Endothelial cell of umbilical vein (primary cell): Measurements from ENCODE around the gene SLC9A2. TPM values are rescaled to one million over a fixed set of nuclear protein-coding genes. Genes with fewer than 3 reads are reported as not detected.

Experiments
- BruUV-seq: library from RNA; stranded (reverse); fragments of 400-500 nt; replicated peaks from 2 replicates; lab custom pipeline; 2021; lab: Mats Ljungman, UMichigan
- CTCF ChIA-PET: fragments of 300-600, 350-600 bp; sonication (Branson Sonifier 250); formaldehyde crosslinking; loops from one replicate; lab custom pipeline; 2021; ENCODE audit warnings: antibody characterized with exemption, inconsistent platforms; lab: Charles Lee
- POLR2A ChIA-PET: fragments of 300-600, 350-600 bp; sonication (Branson Sonifier 250); formaldehyde crosslinking; loops from one replicate; lab custom pipeline; 2021; ENCODE audit warnings: antibody characterized with exemption, inconsistent platforms; lab: Charles Lee
- DNase-seq: peaks from one replicate; pipeline ENCODE4 v3.0.0-alpha.2; 2011; ENCODE audit warnings: low read depth, low spot score
- FAIRE-seq: peaks from 2 replicates; lab custom pipeline; 2011; peaks lifted over from hg19 to GRCh38; lab: Jason Lieb, UNC
- H2AFZ ChIP-seq: 2 replicates; pipeline ENCODE4 v1.6.0; 2012; ENCODE audit warnings: low read depth, low read length, control low read depth, inconsistent platforms
- H3K27ac ChIP-seq: 2 replicates; pipeline ENCODE4 v1.5.1; 2011; ENCODE audit warnings: low read depth, mild to moderate bottlenecking, control low read depth, low read length, moderate library complexity; ENCODE audit not compliant: insufficient read depth
- H3K27me3 ChIP-seq, 2 experiments: 2 replicates each; pipeline versions ENCODE4 v1.6.0 to v1.6.1; 2011; ENCODE audit warnings: low read length in 2 of 2, mixed read lengths in 1 of 2; ENCODE audit not compliant: control insufficient read depth in 2 of 2, insufficient read depth in 2 of 2
- H3K36me3 ChIP-seq, 2 experiments: 2 replicates in 1 of 2; 3 replicates in 1 of 2; pipeline ENCODE4 v1.5.1; 2011; ENCODE audit warnings: low read length in 2 of 2, mild to moderate bottlenecking in 1 of 2, moderate library complexity in 1 of 2; ENCODE audit not compliant: control insufficient read depth in 2 of 2, insufficient read depth in 2 of 2; ENCODE audit errors: extremely low read depth in 1 of 2
- H3K4me1 ChIP-seq: 3 replicates; pipeline ENCODE4 v1.5.1; 2011; ENCODE audit warnings: mild to moderate bottlenecking, low read length; ENCODE audit not compliant: control insufficient read depth, insufficient read depth; ENCODE audit errors: extremely low read depth
- H3K4me2 ChIP-seq: 2 replicates; pipeline ENCODE4 v1.6.1; 2011; ENCODE audit warnings: low read length, control low read depth, mixed read lengths; ENCODE audit not compliant: insufficient read depth
- H3K4me3 ChIP-seq, 3 experiments: fragments of 200-600 bp in 1 of 3; sonication (generic), shearing (Covaris generic) in 1 of 3; replicated peaks in 1 of 3; 2 replicates each; pipeline ENCODE4 v1.5.1; 2011 to 2016; ENCODE audit warnings: control low read depth in 3 of 3, low read length in 3 of 3, mild to moderate bottlenecking in 2 of 3, inconsistent platforms in 1 of 3, low read depth in 1 of 3, moderate library complexity in 1 of 3; ENCODE audit not compliant: insufficient read depth in 1 of 3
- H3K79me2 ChIP-seq: 2 replicates; pipeline ENCODE4 v1.6.0; 2012; ENCODE audit warnings: low read length, inconsistent platforms; ENCODE audit not compliant: control insufficient read depth, insufficient read depth
- H3K9ac ChIP-seq: replicated peaks from 2 replicates; pipeline ENCODE3; 2011; ENCODE audit warnings: low read length, control low read depth; ENCODE audit not compliant: insufficient read depth; ENCODE audit errors: extremely low read depth
- H3K9me1 ChIP-seq: replicated peaks from 3 replicates; pipeline ENCODE4 v1.6.0; 2011; ENCODE audit warnings: mild to moderate bottlenecking, low read length; ENCODE audit not compliant: control insufficient read depth, insufficient read depth; ENCODE audit errors: extremely low read depth
- H3K9me3 ChIP-seq: replicated peaks from 2 replicates; pipeline ENCODE4 v1.5.1; 2012; ENCODE audit warnings: low read length, inconsistent platforms; ENCODE audit not compliant: control insufficient read depth, insufficient read depth
- H4K20me1 ChIP-seq: replicated peaks from 2 replicates; pipeline ENCODE3; 2011; ENCODE audit warnings: mild to moderate bottlenecking, low read length; ENCODE audit not compliant: control insufficient read depth, insufficient read depth; ENCODE audit errors: extremely low read depth
- EZH2 ChIP-seq: IDR thresholded peaks from 2 replicates; pipeline ENCODE4 v1.6.1; 2012; ENCODE audit warnings: borderline replicate concordance, low read depth, mild to moderate bottlenecking, moderate library complexity, low read length, inconsistent platforms; ENCODE audit not compliant: severe bottlenecking
- POLR2AphosphoS5 ChIP-seq: IDR thresholded peaks from 2 replicates; pipeline ENCODE4 v1.6.1; 2012; ENCODE audit warnings: low read depth, mild to moderate bottlenecking, control low read depth, low read length, moderate library complexity; ENCODE audit not compliant: insufficient read depth
- dilution Hi-C: fragments of 300-500 bp; cut with MboI; formaldehyde crosslinking; loops from one replicate; pipeline ENCODE4 v1.15.0; 2019; ENCODE audit warnings: low sequenced_read_pairs; ENCODE audit not compliant: extremely low pct_ligation_motif_present
- intact Hi-C: fragments of 100-400 bp; cut with micrococcal nuclease; formaldehyde crosslinking; loops from one replicate; pipeline ENCODE4 v1.10.0; 2022
- polyA plus RNA-seq, 4 experiments: library from polyadenylated mRNA; depleted of rRNA in 3 of 4; stranded (reverse) in 3 of 4; unstranded in 1 of 4; fragments of >200 nt; gene quantifications; 2 replicates each; pipeline versions ENCODE4 v1.2.1 to v1.2.3, GENCODE V29; 2011 to 2012; ENCODE audit warnings: missing spikeins in 1 of 4
- total RNA-seq: library from RNA; stranded (reverse); gene quantifications from 2 replicates; pipeline ENCODE4 v1.2.3, GENCODE V29; 2021
- TF ChIP-seq, protein P1 (sequence below): IDR thresholded peaks from 2 replicates; pipeline ENCODE4 v1.6.1; 2011; ENCODE audit not compliant: insufficient read depth, insufficient read length
- TF ChIP-seq, protein P2 (sequence below), 2 donors: IDR thresholded peaks; 1 replicate in 1 of 2; 2 replicates in 1 of 2; pipeline ENCODE4 v1.5.1; 2011; ENCODE audit warnings: low read length in 2 of 2, mild to moderate bottlenecking in 2 of 2, moderate library complexity in 2 of 2, control low read depth in 1 of 2, inconsistent platforms in 1 of 2, low read depth in 1 of 2; ENCODE audit not compliant: insufficient read depth in 1 of 2; ENCODE audit errors: extremely low read depth in 1 of 2

Gene SLC9A2
- total and polyA plus RNA-seq, 2 donors (not counting 3 experiments of a cell fraction or from before 2014, with no cell fraction given), result 0.03 TPM; not detected in 1

DNA sequence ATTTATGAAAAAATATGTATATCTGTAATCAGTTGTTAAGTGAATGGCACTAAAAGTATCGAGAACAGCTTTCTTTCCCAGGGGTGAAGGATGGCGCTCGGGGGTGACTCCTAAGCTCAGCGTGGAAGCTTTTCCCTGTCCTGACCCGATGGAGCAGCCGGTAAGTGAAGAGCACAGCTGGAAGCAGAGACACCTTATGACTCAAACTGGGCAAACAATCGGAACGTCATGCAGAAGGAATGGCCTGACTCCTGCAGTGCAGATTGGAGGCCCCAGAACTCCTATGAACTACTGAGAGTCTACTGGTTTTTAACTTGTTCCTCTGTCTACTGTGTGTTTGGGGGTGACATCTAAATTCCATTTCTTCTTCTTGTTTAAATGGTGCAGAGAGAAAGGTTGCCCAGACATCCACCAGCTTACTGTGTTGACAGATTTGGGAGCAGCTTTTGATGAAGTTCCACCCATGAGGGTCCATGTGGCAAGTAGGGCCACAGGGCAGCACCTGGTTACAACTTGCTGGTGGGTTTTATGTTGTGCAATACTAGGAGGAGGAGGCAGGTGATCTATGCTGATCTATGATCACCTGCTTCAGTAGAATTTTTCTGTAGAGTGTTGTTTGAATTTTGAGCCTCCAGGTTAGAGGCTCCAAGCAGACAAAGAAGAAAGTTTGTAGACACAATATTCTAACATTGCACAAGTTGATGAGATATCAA lies 89.7 kb downstream of the SLC9A2 start:
- Histone ChIP-seq H3K36me3 (no peaks in the 10 kb centered on the region), H3K79me2 (no peaks in the 10 kb centered on the region), H3K27me3 (peaks cover 4 to 15% of the 10 kb centered on the region in 2 experiments), H3K27ac (no peak overlapping the region), H2AFZ (no peak overlapping the region), H3K4me2 (no peak overlapping the region), H3K9me3 (no peaks in the 10 kb centered on the region), H3K4me1 (no peaks in the 10 kb centered on the region), H3K9me1 (no peaks in the 10 kb centered on the region), H3K4me3 (no peak overlapping the region), H4K20me1 (no peaks in the 10 kb centered on the region), H3K9ac (no peak overlapping the region)
- ChIA-PET POLR2A (no interaction called here), CTCF (no interaction called here)
- no TSS peak for BruUV-seq
- TF ChIP-seq, protein P1, sequence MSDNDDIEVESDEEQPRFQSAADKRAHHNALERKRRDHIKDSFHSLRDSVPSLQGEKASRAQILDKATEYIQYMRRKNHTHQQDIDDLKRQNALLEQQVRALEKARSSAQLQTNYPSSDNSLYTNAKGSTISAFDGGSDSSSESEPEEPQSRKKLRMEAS, result no peak
- TF ChIP-seq, protein P2, sequence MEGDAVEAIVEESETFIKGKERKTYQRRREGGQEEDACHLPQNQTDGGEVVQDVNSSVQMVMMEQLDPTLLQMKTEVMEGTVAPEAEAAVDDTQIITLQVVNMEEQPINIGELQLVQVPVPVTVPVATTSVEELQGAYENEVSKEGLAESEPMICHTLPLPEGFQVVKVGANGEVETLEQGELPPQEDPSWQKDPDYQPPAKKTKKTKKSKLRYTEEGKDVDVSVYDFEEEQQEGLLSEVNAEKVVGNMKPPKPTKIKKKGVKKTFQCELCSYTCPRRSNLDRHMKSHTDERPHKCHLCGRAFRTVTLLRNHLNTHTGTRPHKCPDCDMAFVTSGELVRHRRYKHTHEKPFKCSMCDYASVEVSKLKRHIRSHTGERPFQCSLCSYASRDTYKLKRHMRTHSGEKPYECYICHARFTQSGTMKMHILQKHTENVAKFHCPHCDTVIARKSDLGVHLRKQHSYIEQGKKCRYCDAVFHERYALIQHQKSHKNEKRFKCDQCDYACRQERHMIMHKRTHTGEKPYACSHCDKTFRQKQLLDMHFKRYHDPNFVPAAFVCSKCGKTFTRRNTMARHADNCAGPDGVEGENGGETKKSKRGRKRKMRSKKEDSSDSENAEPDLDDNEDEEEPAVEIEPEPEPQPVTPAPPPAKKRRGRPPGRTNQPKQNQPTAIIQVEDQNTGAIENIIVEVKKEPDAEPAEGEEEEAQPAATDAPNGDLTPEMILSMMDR (IDR thresholded peaks at IDR 0.05; ENCODE audit: extremely low read depth in 1 of 2, insufficient read depth in 1 of 2, low read depth in 1 of 2, low read length in 2 of 2), result no peak
- TF ChIP-seq POLR2AphosphoS5 (no peak), EZH2 (no peak)
- no peak for DNase-seq
- dilution Hi-C loops, result no loop called here
- no peak for FAIRE-seq
- intact Hi-C loops, result no loop called here
